Activated T-cell treated with anti-CD3 and anti-CD28 coated beads, Interleukin-2, amount 50 U/mL, for 4 hours (primary cell): ENCODE measurements around the gene CARD16. TPM values are rescaled to one million over a fixed set of nuclear protein-coding genes. Genes with fewer than 3 reads are reported as not detected.
"Not testable (repeated sequence)": the region's sequence is repeated elsewhere in the genome, so short reads cannot be mapped to it uniquely, and the experiment has no call there.

Experiments used
- ATAC-seq, 2 donors: fragments of 200-7000 bp; cut with Tn5 transposase; one replicate each; pipeline ENCODE4 v1.10.0; 2021
- DNase-seq: peaks from one replicate; pipeline ENCODE4 v3.0.0-alpha.2; 2020
- H3K27me3 Mint-ChIP-seq: one replicate; pipeline ENCODE4 v1.8.0; 2021; ENCODE audit warnings: low read depth, mixed read lengths
- H3K36me3 Mint-ChIP-seq: one replicate; pipeline ENCODE4 v1.8.0; 2022; ENCODE audit warnings: mixed read lengths; ENCODE audit not compliant: insufficient read depth
- H3K4me1 Mint-ChIP-seq: one replicate; pipeline ENCODE4 v1.8.0; 2021; ENCODE audit warnings: low read depth, mixed read lengths
- H3K4me3 Mint-ChIP-seq: one replicate; pipeline ENCODE4 v1.8.0; 2021; ENCODE audit warnings: mild to moderate bottlenecking, moderate library complexity, mixed read lengths
- H3K9me3 Mint-ChIP-seq: one replicate; pipeline ENCODE4 v1.8.0; 2021; ENCODE audit warnings: mixed read lengths
- total RNA-seq, 3 donors: library from RNA; stranded (reverse); gene quantifications; one replicate each; pipeline ENCODE4 v1.2.1, GENCODE V29; 2021

The CARD16 gene
- 1 to 10 TPM; 2.7 to 4.7 (median 4.3) TPM for total RNA-seq

DNA sequence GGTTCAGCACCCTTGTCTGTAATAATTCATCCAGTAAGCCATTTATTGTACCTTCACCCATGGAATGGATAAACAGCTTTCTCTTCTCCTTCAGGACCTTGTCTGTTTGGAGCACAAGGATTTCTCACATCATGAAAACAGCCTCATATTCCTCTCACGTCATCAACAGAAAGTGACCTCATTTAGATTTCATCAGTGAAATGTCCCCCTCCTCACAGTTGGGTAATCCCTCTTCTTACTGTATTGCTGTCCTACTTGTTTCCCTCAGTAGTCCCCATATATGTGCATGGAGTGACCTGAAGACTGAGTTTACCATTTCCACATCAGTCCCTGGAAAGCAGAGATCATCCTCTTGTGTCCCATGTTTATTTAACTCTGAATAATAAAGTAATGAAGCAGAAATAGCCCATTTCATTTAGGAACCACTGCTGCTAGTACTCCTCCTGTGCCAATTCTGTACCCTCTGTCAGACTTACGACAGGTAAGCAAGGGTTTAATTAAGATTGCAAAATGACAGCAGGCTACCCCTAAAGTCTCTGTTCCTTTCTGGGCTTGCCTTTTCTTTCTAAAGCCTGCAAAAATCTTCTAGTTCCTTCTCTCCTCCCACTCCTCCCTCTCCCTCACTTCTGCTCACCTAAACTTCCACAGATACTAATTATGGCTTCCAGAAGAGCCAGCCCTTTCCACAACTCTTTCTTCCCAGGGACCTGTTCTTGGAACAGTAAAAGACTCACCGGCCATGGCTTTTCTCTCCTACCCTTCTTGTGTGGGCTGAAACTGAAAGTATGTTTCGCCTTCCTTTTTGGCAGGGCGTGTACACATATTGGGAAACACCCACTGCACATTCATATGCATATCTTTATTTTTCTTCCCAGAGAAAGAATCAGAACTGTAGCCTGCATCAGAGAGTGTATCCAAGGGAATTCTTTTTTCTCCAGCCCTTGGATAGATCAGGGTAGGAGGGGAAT, at the start of gene CARD16:
TSS of gene CARD16 (minus strand) at position 779 of the 968 bp plus-strand sequence. CDS start at position 741, 38 bp downstream.
- not testable (repeated sequence) for H3K9me3 Mint-ChIP-seq
- peaks cover 58% of the 10 kb centered on the region for H3K4me1 Mint-ChIP-seq

DNA sequence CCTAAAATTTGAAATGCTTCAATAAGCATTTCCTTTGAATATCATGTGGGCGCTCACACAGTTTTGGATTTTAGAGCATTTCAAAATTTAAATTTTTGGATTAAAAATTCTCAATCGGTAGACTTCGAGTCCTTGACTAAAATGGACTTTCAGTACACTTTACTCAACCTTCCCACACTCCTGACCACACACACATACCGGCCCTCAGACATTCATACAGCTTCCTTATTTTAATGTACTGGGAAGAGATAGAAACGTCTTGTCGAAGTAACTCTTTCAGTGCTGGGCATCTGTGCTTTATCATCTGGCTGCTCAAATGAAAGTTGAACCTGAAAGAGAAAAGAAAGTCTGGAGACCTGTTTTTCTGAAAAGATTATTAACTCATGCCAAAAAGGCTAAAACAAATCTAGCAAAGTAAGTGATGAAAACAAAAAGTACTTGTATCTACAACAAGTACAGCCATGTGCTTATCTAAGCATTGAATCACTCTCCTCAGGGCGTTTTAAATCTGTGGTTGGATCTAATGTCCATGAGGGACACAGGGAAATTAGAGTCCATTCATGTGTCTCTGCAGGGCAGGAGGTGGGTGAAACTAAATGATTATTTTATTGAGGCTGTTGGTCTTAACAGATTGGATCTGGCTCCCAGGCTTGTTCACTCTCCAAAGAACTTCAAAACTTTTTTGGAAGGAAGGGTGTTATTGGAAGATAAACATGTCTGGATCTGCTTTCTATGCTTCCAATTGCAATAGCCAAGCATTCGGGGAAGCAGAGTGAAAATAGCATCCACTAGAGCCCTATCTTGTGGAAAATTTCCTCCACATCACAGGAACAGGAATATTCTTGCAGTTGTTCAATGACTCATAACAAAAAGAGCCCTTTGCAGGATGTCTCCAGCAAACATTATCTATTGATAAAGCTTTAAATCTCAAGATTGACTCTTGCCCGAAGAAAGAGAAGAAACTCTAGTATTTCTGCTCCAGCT, 47.4 kb upstream of the CARD16 start:
- DNase-seq (no peak), ATAC-seq (no peak)
- H3K27me3 Mint-ChIP-seq, result no peaks in the 10 kb centered on the region
- H3K36me3 Mint-ChIP-seq, result peaks cover 2% of the 10 kb centered on the region
- no peaks in the 10 kb centered on the region for H3K9me3 Mint-ChIP-seq
- H3K4me1 Mint-ChIP-seq, result no peaks in the 10 kb centered on the region
- H3K4me3 Mint-ChIP-seq, result no peak overlapping the region

More for the DNA sequence above, at the start of gene CARD16:
- DNase-seq, result peak; percentile 17
- H3K36me3 Mint-ChIP-seq, result peaks cover 18% of the 10 kb centered on the region
- not testable (repeated sequence) for H3K27me3 Mint-ChIP-seq
- H3K4me3 Mint-ChIP-seq, result peak within 1 kb of the TSS; percentile 85
- ATAC-seq, result peak; percentile 85 to 91

- ATAC-seq, result no peak
- Mint-ChIP-seq H3K27me3 (peaks cover 5% of the 10 kb centered on the region), H3K4me1 (peaks cover 14% of the 10 kb centered on the region), H3K4me3 (no peak overlapping the region), H3K9me3 (no peaks in the 10 kb centered on the region), H3K36me3 (no peaks in the 10 kb centered on the region)
- no peak for DNase-seq
These were observed 36.4 kb upstream of the CARD16 start for GRCh38 chr11:105081412-105082150.

DNA sequence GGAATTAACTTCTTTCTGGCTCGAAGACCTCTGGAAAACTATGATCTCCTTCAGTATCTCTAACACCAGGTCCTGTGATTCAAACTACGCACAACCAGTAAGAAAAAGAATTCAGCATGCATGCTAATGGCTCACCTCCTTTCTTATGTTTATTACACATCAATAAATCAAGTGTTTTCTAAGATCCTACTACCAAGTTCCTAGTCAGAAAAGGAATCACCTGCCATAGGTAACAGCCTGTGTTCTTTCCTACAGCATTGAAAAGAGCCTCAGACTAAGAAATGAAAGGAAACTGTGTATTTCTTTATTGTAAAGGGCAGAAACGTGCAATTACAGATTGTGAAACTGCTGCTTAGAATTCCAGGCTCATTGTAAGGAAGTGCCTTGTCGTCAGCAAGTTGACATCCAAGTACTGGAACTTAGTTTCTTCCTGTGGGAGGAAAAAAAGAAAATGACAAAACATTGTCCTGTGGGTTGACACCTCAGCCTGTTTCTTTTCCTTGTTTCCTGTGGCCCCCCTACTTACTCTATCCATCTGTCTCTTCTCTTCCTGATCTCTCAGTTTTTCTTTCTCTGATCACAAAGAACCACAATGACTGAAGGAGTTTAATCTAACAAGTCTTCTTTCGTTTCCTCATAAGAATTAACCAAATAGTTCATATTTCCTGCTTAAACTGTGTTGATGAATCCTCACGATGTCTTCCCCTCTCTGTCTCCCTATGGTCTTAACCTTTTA, 35.2 kb upstream of the CARD16 start:
- H3K4me1 Mint-ChIP-seq, result peaks cover 14% of the 10 kb centered on the region
- ATAC-seq, H3K9me3 Mint-ChIP-seq, H3K36me3 Mint-ChIP-seq, H3K4me3 Mint-ChIP-seq, DNase-seq, H3K27me3 Mint-ChIP-seq: not testable (repeated sequence)

GRCh38 chr11:105078283-105078682, 33.1 kb upstream of the CARD16 start:
- Mint-ChIP-seq H3K9me3 (no peaks in the 10 kb centered on the region), H3K4me3 (no peak overlapping the region), H3K36me3 (no peaks in the 10 kb centered on the region), H3K27me3 (peaks cover 5% of the 10 kb centered on the region), H3K4me1 (peaks cover 14% of the 10 kb centered on the region)
- ATAC-seq, result no peak
- no peak for DNase-seq

DNA sequence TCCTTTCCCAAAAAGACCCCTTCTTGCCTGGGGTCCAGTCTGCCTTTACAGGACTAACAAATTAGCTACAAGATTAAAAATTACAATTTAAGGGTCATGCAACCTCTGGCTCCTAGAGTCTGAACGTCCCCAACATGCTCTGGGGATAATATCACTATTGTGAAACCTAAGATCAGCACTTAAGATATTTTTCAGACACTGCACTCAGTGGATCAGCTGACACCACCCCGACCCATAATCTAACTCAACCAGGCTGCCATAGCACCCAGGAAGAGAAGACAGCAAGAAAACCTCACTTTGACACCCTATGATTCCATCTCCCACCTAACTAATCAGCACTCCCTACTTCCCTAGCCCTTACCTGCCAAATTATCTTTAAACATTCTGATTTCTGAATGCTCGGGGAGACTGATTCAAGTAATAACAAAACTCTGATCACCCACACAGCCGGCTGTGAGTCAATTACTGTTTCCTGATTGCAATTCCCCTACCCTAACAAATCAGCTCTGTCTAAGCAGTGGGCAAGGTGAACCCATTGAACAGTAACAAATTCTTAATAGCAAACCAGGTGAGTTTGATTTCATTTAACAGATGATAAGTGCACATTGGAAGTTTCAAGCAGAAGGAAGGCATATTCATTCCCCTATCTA, 32.1 kb upstream of the CARD16 start:
- peaks cover 14% of the 10 kb centered on the region for H3K4me1 Mint-ChIP-seq
- not testable (repeated sequence) for H3K9me3 Mint-ChIP-seq, H3K4me3 Mint-ChIP-seq, DNase-seq, H3K36me3 Mint-ChIP-seq, H3K27me3 Mint-ChIP-seq
- ATAC-seq, result peak; percentile 80 to 85

- no peak overlapping the region for H3K4me3 Mint-ChIP-seq
- ATAC-seq (no peak), DNase-seq (no peak)
- H3K27me3 Mint-ChIP-seq, result no peaks in the 10 kb centered on the region
- H3K4me1 Mint-ChIP-seq, result peaks cover 24% of the 10 kb centered on the region
- no peaks in the 10 kb centered on the region for H3K36me3 Mint-ChIP-seq
- no peaks in the 10 kb centered on the region for H3K9me3 Mint-ChIP-seq
These were observed 29.0 kb upstream of the CARD16 start for GRCh38 chr11:105074166-105074530.

DNA sequence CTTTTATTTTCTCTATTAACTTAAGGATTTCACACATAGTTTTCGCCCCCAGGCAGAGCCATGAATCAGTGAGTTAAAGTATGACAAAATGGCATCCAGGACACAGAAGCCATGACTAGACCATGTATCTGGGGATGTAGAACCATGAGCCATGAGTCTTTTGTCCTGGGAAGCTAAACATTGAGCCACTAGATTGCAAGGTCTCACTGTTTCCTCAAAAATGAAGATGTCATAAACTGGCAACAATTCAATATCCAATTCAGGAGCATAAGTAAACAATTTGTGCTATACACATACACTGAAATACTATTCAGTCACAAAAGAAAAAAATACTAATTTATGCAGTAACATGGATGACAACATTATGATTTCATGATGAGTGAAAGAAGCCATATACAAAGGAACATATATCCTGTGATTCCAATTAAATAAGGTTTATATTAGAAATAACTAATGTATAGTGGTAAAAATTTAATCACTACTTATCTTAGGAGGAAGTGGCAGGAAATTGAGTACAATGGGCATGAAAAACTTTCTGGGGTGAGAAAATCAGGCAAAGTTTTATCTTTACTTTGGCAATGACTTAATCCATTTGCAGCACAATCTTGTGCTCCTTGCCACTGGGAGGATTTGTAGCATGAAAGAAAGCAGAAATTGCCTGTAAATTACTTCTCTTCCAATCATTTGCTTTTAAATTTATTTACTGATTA, 28.5 kb upstream of the CARD16 start:
- H3K4me3 Mint-ChIP-seq, result no peak overlapping the region
- H3K9me3 Mint-ChIP-seq, result no peaks in the 10 kb centered on the region
- H3K4me1 Mint-ChIP-seq, result peaks cover 29% of the 10 kb centered on the region
- peaks cover 4% of the 10 kb centered on the region for H3K36me3 Mint-ChIP-seq
- ATAC-seq (no peak), DNase-seq (no peak)
- H3K27me3 Mint-ChIP-seq, result no peaks in the 10 kb centered on the region

- ATAC-seq, result not testable (repeated sequence)
- H3K4me1 Mint-ChIP-seq, result peaks cover 33% of the 10 kb centered on the region
These were observed 26.9 kb upstream of the CARD16 start for GRCh38 chr11:105072080-105072479.

GRCh38 chr11:105071089-105071732, 26.1 kb upstream of the CARD16 start:
- H3K27me3 Mint-ChIP-seq, result no peaks in the 10 kb centered on the region
- no peaks in the 10 kb centered on the region for H3K9me3 Mint-ChIP-seq
- H3K4me1 Mint-ChIP-seq, result peaks cover 38% of the 10 kb centered on the region
- peak in 1 of 2 donors; percentile 51 for ATAC-seq
- peaks cover 4% of the 10 kb centered on the region for H3K36me3 Mint-ChIP-seq
- no peak for DNase-seq
- peak overlapping the region; percentile 85 for H3K4me3 Mint-ChIP-seq

More at GRCh38 chr11:105072080-105072479, 26.9 kb upstream of the CARD16 start:
- H3K27me3 Mint-ChIP-seq, H3K36me3 Mint-ChIP-seq, DNase-seq, H3K4me3 Mint-ChIP-seq, H3K9me3 Mint-ChIP-seq: not testable (repeated sequence)

GRCh38 chr11:105070306-105070705, 25.2 kb upstream of the CARD16 start:
- Mint-ChIP-seq H3K27me3 (no peaks in the 10 kb centered on the region), H3K36me3 (peaks cover 4% of the 10 kb centered on the region), H3K9me3 (no peaks in the 10 kb centered on the region), H3K4me3 (peak overlapping the region; percentile 85), H3K4me1 (peaks cover 46% of the 10 kb centered on the region)
- ATAC-seq (peak; percentile 28 to 60), DNase-seq (no peak)

DNA sequence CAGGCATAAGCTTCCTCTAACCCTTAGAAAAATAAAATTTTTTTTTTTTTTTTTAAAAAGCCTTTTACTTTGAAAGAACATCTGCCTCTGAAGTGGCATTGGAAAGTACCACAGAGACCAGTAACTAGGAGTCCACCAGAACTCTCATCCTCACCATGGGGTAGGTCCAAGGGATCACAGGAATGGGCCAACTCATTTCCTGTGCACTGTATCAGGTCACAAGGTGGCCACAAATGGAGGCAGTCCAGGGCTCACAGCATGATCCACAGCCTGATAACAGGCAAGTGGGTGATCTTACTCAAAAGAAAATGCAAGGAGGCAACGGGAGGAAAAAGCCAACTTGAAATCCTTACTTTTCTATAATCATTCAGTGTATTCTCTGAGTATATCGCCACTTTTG, 24.6 kb upstream of the CARD16 start:
- not testable (repeated sequence) for DNase-seq, H3K9me3 Mint-ChIP-seq, H3K36me3 Mint-ChIP-seq, H3K27me3 Mint-ChIP-seq, ATAC-seq
- Mint-ChIP-seq H3K4me1 (peaks cover 46% of the 10 kb centered on the region), H3K4me3 (peak overlapping the region; percentile 85)
